NCI-H82 treated with DMSO at 0.1 percent for 48 hours (cell line): ENCODE data around the gene TRPM7.
"Not testable (repeated sequence)": the region's sequence is repeated elsewhere in the genome, so short reads cannot be mapped to it uniquely, and the experiment has no call there.

Experiments
- DNase-seq: peaks from one replicate; lab custom pipeline; 2025; ENCODE audit not compliant: unreplicated experiment; lab: John Stamatoyannopoulos, UW

The TRPM7 gene

GRCh38 chr15:50686469-50687301 lies at the start of gene TRPM7:
TRPM7 (minus strand) TSS chr15:50686797; CDS start chr15:50686533, 264 bp downstream.
- DNase-seq, result peak; percentile 69

GRCh38 chr15:50735156-50735555 lies 48.6 kb upstream of the TRPM7 start:
- no peak for DNase-seq

- DNase-seq, result no peak
Measured at GRCh38 chr15:50726315-50726714, 39.7 kb upstream of the TRPM7 start.

GRCh38 chr15:50718700-50719125 lies 32.1 kb upstream of the TRPM7 start:
- DNase-seq, result no peak

- no peak for DNase-seq
Measured at GRCh38 chr15:50712018-50712417, 25.4 kb upstream of the TRPM7 start.

GRCh38 chr15:50710585-50710984 lies 24.0 kb upstream of the TRPM7 start:
- DNase-seq, result no peak

- no peak for DNase-seq
Measured at GRCh38 chr15:50707878-50708427, 21.4 kb upstream of the TRPM7 start.

DNA sequence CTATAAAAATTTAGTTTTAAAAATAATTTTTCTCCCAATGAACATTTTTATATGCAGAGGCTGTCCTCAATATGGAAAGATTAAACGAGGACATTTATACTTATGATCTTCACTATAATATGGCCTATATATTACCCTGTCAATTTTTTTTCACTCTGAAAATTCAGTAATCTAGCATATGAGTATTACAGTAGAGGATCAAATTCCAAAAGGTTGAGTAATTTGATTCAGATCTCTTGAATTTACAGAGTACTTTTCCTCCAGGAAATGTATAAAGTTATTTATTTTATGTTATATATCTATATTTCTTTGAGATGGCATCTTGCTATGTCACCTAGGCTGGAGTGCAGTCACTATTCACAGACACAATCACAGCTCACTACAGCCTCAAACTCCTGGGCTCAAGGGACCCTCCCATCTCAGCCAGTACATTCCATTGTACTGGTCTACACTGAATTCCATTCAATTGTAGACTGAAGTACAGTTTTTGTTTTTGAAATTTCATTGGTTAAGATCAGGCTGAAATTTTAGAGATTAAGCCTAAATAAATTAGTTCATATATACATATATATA lies 16.3 kb upstream of the TRPM7 start:
- DNase-seq, result no peak

- no peak for DNase-seq
Measured at GRCh38 chr15:50698101-50698500, 11.5 kb upstream of the TRPM7 start.

- no peak for DNase-seq
Measured at GRCh38 chr15:50697109-50697797, 10.7 kb upstream of the TRPM7 start.

GRCh38 chr15:50694634-50695165 lies 8.1 kb upstream of the TRPM7 start:
- not testable (repeated sequence) for DNase-seq

- no peak for DNase-seq
Measured at GRCh38 chr15:50687302-50687902, 805 bp upstream of the TRPM7 start.

DNA sequence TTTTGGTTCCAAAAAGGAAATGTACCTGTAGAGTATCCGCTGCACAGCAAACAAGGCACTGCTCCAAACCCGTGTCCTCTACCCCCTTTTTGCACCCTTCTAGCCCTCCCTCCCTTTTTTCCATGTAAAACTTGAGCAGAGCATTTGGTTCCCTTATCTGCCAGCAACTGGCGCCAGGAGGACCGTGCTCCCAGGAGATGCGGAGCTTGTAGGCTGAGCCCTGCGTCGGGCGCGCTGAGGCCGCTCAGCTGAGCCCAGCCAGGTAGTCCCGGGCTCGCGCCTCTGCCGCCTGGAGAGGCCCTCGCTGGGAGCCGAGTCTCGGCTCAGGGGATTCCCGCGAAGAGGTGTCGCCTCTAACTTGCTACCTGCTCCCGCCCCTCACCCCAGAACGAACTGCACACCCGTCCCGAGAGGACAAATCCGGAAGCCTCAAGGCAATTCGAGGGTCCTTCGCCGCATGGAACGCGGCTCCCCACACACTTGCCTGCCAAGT lies 575 bp downstream of the TRPM7 start:
- no peak for DNase-seq

DNA sequence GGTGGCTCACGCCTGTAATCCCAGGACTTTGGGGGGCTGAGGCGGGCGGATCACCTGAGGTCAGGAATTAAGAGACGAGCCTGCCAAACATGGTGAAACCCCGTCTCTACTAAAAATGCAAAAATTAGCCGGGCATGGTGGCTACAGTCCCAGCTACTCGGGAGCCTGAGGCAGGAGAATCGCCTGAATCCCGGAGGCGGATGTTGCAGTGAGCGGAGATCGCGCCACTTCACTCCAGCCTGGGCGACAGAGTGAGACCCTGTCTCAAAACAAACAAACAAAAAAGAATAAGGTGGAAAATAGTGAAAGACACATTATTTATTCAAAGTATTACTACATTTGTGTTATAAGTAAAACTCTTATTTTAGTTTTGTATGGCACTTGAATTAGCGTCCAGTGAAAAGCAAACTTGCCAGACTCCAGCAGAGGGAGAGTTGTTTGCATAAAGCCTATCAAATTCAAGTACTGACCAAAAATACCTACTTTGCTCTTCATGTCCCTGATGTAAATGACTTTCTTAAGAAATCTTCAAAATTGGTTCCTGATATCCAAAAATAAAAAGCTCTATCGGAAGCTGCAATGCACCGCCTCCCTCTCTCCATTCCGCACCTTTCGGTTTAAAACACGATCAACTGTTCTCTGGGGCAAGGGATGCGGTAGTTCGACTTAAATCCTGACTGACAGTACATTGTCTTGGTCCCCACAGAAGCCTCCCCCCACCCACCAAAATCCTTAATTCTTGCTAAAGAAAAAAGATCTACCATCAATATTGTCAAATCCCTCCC lies 1.2 kb downstream of the TRPM7 start:
- no peak for DNase-seq

DNA sequence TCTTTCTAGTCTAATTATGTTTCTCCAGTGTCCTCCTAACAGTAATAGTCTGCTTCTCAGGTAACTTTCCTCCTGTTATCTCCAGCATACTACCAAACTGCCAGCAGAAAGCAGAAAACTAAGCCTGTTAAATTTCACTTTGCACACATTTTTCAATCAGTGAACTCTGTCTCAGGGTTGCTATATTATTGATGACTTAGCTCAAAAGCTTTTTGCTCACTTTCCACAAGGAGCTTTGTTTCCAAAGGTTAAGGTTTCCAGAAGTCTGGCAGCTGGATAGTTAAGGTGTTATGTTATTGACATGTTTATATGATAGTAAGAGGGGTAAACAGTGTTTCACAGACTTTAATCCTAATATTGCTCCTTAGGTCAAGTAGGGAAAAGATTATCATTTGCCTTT lies 5.1 kb downstream of the TRPM7 start:
- DNase-seq, result no peak

GRCh38 chr15:50676799-50677483 lies 9.7 kb downstream of the TRPM7 start:
- DNase-seq, result no peak

DNA sequence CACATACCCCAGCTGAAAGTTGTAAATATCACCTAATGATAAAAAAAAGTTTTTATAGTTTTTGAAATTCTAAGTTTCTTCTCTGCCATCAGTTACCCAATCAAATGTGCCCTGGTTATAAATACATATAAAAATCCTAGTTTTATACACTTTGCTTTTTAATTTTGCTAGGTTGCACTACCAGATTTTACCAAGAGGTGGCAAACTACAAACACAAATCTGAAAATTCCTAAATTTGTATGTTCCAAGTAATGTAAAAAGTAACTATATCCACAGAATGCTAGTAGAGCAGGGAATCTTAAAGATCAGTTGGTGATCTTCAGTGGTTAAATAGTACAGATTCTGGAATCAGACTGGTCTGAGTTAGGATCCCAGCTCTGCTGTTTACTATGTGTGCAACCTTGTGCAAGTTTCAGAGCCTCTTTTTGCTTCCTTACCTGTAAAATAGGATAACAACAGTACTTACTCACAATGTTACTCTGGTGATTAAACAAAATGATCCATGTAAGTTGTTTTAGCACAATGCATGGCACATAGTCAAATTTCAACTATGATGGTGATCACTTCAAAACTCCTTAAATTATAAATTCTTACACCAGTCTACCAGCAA lies 11.0 kb downstream of the TRPM7 start:
- no peak for DNase-seq

GRCh38 chr15:50670115-50670514 lies 16.5 kb downstream of the TRPM7 start:
- DNase-seq, result no peak

DNA sequence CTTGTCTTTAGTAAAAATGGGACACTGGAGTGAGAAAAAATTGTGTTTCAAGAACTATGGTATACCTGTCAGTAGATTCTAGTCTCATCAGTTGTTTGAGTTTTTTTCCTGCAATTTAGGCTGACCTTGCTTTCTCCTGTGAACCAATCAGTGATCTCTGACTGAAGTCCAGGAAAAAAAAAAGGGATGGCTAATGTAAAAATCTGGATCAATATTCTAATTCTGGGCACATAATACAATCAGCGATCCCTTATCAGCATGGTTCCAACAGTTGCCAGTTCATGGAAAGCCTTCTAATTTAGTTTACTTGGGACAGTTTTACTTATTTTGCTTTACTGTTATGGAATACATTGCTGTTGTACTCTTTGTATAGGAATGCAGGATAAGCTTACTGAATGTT lies 17.0 kb downstream of the TRPM7 start:
- DNase-seq, result no peak
